Osteocyte (in vitro differentiated cells): ENCODE data around the gene CTNNBL1. TPM values are rescaled to one million over a fixed set of nuclear protein-coding genes. Genes with fewer than 3 reads are reported as not detected.

Experiments
- DNase-seq: peaks from one replicate; pipeline ENCODE4 v3.0.0; 2021; ENCODE audit warnings: mixed read lengths; ENCODE audit not compliant: unreplicated experiment; ENCODE audit errors: extremely low spot score
- H3K27ac Mint-ChIP-seq: one replicate; pipeline ENCODE4 v1.8.0; 2021; ENCODE audit warnings: mild to moderate bottlenecking, mixed read lengths; ENCODE audit not compliant: unreplicated experiment
- H3K27me3 Mint-ChIP-seq: one replicate; pipeline ENCODE4 v1.8.0; 2021; ENCODE audit warnings: mixed read lengths; ENCODE audit not compliant: unreplicated experiment
- H3K36me3 Mint-ChIP-seq: one replicate; pipeline ENCODE4 v1.8.0; 2021; ENCODE audit warnings: mixed read lengths; ENCODE audit not compliant: unreplicated experiment
- H3K4me1 Mint-ChIP-seq: one replicate; pipeline ENCODE4 v1.8.0; 2021; ENCODE audit warnings: mixed read lengths; ENCODE audit not compliant: unreplicated experiment
- H3K4me3 Mint-ChIP-seq: one replicate; pipeline ENCODE4 v1.8.0; 2021; ENCODE audit warnings: mild to moderate bottlenecking, moderate library complexity, mixed read lengths; ENCODE audit not compliant: unreplicated experiment
- H3K9me3 Mint-ChIP-seq: one replicate; pipeline ENCODE4 v1.8.0; 2021; ENCODE audit warnings: mixed read lengths; ENCODE audit not compliant: unreplicated experiment
- total RNA-seq: library from RNA; stranded (reverse); gene quantifications from 2 replicates; pipeline ENCODE4 v1.2.1, GENCODE V29; 2021
- TF ChIP-seq, protein P1 (sequence below): fragments of 200-600 bp; sonication (generic); IDR thresholded peaks from 2 replicates; pipeline ENCODE4 v1.5.0; 2021; ENCODE audit warnings: antibody characterized with exemption, mild to moderate bottlenecking, moderate library complexity

CTNNBL1 gene
- total RNA-seq, 1 donor from 2014 or later: 43.4 TPM

DNA sequence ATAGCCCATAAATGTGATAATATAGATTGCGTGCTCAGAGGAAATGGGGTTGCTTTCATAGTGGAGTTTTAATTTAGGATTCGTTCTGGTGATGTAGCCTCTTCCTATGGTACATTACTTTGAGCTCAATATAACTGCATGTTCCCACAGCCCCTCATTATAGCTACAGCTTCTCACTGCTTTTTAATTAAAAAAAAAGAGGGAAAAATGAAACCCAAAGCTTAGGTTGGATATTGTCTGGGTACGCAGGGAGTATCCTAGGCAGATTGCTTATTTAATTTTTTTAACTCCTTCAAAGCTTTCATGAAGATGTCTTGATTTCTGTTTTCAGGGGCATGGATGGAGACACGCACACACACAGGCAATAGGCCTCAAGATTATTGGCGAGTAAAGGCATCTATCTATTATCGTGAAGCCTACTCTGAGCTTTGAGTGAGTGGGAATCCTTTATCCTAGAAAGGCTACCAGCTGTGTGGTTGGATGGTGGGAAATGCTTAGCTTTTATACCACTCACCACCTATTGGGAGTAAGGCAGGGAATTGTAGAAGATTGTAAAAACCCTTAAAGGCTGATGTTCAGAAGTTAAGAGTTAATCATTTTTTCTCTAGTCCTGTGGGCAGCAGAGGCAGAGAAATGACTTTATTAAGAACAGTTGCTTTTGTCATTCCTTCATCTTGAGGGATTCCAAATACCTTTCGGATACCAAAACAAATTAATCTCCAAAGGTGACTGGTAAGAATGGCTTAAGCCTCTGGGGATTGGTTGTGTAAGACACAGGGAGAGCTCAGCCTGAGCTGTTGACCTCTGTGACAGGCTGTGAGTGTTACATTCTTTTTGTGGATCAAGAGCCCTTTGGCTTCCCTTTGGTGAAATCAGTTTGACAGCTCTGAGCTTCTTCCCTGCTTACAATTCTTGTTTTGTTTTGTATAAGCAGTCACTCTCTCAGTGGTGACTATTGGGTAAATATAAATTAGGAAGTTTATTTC, 33.4 kb downstream of the CTNNBL1 start:
- H3K27me3 Mint-ChIP-seq: no peaks in the 10 kb centered on the region
- no peak overlapping the region for H3K4me3 Mint-ChIP-seq
- no peak overlapping the region for H3K27ac Mint-ChIP-seq
- H3K4me1 Mint-ChIP-seq: peaks cover 13% of the 10 kb centered on the region
- peaks cover 7% of the 10 kb centered on the region for H3K36me3 Mint-ChIP-seq
- H3K9me3 Mint-ChIP-seq: no peaks in the 10 kb centered on the region
- no peak for DNase-seq
- TF ChIP-seq, protein P1, sequence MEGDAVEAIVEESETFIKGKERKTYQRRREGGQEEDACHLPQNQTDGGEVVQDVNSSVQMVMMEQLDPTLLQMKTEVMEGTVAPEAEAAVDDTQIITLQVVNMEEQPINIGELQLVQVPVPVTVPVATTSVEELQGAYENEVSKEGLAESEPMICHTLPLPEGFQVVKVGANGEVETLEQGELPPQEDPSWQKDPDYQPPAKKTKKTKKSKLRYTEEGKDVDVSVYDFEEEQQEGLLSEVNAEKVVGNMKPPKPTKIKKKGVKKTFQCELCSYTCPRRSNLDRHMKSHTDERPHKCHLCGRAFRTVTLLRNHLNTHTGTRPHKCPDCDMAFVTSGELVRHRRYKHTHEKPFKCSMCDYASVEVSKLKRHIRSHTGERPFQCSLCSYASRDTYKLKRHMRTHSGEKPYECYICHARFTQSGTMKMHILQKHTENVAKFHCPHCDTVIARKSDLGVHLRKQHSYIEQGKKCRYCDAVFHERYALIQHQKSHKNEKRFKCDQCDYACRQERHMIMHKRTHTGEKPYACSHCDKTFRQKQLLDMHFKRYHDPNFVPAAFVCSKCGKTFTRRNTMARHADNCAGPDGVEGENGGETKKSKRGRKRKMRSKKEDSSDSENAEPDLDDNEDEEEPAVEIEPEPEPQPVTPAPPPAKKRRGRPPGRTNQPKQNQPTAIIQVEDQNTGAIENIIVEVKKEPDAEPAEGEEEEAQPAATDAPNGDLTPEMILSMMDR: no peak

DNA sequence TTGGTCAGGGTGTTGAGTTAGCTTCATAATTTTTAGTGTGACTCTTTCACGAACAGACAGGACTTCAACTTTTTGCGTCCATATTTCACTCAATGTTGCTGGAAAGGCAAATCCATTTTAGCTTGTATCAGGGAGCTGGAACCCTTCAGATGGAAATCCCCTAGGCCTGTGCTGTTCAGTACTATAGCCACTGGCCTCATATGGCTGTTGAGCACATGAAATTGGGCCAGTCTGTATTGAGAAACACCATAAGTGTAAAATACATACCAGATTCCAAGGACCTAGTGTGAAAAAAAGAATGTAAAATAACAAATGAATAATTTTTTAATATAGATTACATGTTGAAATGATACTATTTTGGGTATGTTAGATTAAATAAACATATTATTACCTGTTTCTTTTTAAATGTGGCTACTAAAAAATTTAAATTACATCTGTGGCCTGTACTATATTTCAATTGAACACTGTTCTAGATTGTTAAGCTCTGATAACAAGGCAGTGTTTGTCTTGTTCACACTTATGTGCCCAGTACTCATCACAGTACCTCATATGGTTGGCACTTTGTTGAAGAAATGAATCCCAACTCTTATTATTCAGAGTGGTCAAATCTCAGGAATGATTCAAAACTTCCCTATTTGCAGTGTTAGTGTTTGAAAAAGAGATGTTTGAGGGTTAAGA, 34.3 kb downstream of the CTNNBL1 start:
- DNase-seq: no peak
- H3K4me3 Mint-ChIP-seq: no peak overlapping the region
- no peak overlapping the region for H3K27ac Mint-ChIP-seq
- H3K4me1 Mint-ChIP-seq: peaks cover 17% of the 10 kb centered on the region
- H3K36me3 Mint-ChIP-seq: peaks cover 12% of the 10 kb centered on the region
- TF ChIP-seq, protein P1: no peak
- no peaks in the 10 kb centered on the region for H3K9me3 Mint-ChIP-seq
- H3K27me3 Mint-ChIP-seq: no peaks in the 10 kb centered on the region

DNA sequence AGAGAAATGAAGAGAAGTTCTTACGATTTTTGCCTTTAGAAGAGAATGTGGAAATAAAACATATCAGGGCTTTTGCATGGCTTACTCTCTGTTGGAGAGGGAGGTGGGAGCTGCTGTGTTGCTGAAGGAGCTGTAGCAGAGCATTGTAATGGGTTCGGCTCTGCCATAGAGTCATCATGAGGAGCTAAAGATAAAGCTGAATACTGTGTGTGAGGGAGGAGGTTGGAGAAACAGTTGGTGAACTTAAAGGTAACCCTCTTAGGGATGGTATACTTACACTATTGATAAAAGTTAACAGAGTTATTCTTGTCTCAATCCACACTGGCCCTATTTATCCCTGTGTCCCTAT, 34.8 kb downstream of the CTNNBL1 start:
- Mint-ChIP-seq H3K27me3 (no peaks in the 10 kb centered on the region), H3K4me3 (no peak overlapping the region), H3K4me1 (peaks cover 18% of the 10 kb centered on the region), H3K9me3 (no peaks in the 10 kb centered on the region), H3K36me3 (peaks cover 13% of the 10 kb centered on the region), H3K27ac (no peak overlapping the region)
- TF ChIP-seq, protein P1: no peak
- DNase-seq: no peak

DNA sequence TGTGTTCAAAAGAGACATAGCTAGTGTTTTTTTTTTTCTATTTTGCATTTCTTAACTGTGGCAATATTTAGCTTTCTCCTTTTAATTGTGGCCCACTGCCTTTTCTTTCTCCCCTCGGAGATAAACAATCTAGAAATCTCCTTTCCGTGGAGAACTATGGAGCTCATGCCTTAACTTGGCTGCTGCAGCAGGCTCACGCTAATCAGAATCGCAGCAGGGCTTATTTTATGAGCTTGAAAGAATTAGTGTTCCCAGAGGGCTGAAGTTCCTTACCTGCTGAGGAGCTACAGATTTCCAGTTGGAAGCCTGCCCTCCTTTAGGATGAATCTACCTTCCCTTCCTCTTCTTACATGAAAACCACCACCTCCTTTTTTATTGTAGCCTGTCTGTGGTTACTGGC, 35.6 kb downstream of the CTNNBL1 start:
- TF ChIP-seq, protein P1: no peak
- Mint-ChIP-seq H3K27ac (no peak overlapping the region), H3K36me3 (peaks cover 15% of the 10 kb centered on the region), H3K4me1 (peaks cover 19% of the 10 kb centered on the region), H3K4me3 (no peak overlapping the region), H3K27me3 (no peaks in the 10 kb centered on the region), H3K9me3 (no peaks in the 10 kb centered on the region)
- DNase-seq: no peak

DNA sequence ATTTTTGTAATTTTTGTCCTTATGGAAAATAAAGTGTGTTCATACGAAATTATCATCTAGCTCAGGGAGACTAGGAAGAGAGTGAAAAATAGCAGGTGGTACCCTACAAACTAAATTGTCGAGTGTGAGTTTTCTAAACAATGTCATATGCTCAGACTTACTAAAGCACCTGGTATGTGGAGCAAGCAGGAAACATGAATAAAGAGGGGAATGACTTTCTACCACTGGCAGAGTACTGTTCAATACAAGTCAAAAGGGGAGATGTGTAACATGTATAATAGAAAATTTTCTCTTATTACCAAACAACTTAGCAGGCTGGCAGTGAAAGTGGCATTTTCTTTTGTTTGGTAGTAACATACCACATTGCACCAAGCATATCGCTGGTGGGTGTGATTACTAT, 36.1 kb downstream of the CTNNBL1 start:
- no peak overlapping the region for H3K27ac Mint-ChIP-seq
- H3K9me3 Mint-ChIP-seq: no peaks in the 10 kb centered on the region
- DNase-seq: no peak
- no peak overlapping the region for H3K4me3 Mint-ChIP-seq
- H3K36me3 Mint-ChIP-seq: peaks cover 15% of the 10 kb centered on the region
- TF ChIP-seq, protein P1: no peak
- peaks cover 22% of the 10 kb centered on the region for H3K4me1 Mint-ChIP-seq
- no peaks in the 10 kb centered on the region for H3K27me3 Mint-ChIP-seq
